HepG2 (cell line): ENCODE results near the gene PALS1. TPM values are rescaled to one million over a fixed set of nuclear protein-coding genes. Genes with fewer than 3 reads are reported as not detected.
A peak's percentile ranks its signal among the peaks of the same experiment; 100 is the strongest.

ENCODE experiments used
- ATAC-seq: fragments of 200-7000 bp; cut with Tn5 transposase; 3 replicates; pipeline ENCODE4 v1.9.1; 2020; ENCODE audit warnings: mild to moderate bottlenecking, moderate library complexity
- BruUV-seq: library from RNA; stranded (reverse); fragments of 400-500 nt; replicated peaks from 2 replicates; lab custom pipeline; 2021; lab: Mats Ljungman, UMichigan
- CTCF ChIA-PET: fragments of 300-600 bp; formaldehyde crosslinking; extraction: SDS; loops from one replicate; lab custom pipeline; 2021; ENCODE audit warnings: low total read pairs, inconsistent platforms, low intra/inter-chr PET ratio; lab: Yijun Ruan, JAX
- POLR2A ChIA-PET: fragments of 350-600 bp; sonication (Branson Sonifier 250); formaldehyde crosslinking; loops from one replicate; lab custom pipeline; 2020; ENCODE audit warnings: antibody characterized with exemption, inconsistent platforms; lab: Yijun Ruan, JAX
- DNase-seq: peaks from one replicate; pipeline ENCODE4 v3.0.0-alpha.2; 2015; ENCODE audit warnings: low spot score
- FAIRE-seq: peaks from 3 replicates; lab custom pipeline; 2011; peaks lifted over from hg19 to GRCh38; lab: Jason Lieb, UNC
- H2AFZ ChIP-seq: one replicate; pipeline ENCODE4 v1.6.1; 2011; ENCODE audit warnings: low read length, inconsistent platforms
- H3K27ac ChIP-seq: fragments of 300-600 bp; 3 replicates; pipeline ENCODE4 v1.8.0; 2011; ENCODE audit warnings: mixed run types, mild to moderate bottlenecking, mixed read lengths, low read length, inconsistent platforms; ENCODE audit not compliant: insufficient read depth; ENCODE audit errors: extremely low read length
- H3K27me3 ChIP-seq, 2 experiments: fragments of 200-600 bp in 1 of 2; 2 replicates in 1 of 2; 3 replicates in 1 of 2; pipeline versions ENCODE4 v1.6.0 to v1.8.0; 2011; ENCODE audit warnings: low read length in 2 of 2, mild to moderate bottlenecking in 2 of 2, moderate library complexity in 2 of 2, inconsistent platforms in 1 of 2; ENCODE audit not compliant: insufficient read depth in 2 of 2, control insufficient read depth in 1 of 2
- H3K36me3 ChIP-seq, 2 experiments: fragments of 200-600 bp in 1 of 2; replicated peaks in 1 of 2; 2 replicates in 1 of 2; 3 replicates in 1 of 2; pipeline versions ENCODE4 v1.5.1 to v1.8.0; 2011; ENCODE audit warnings: low read length in 2 of 2, inconsistent platforms in 1 of 2; ENCODE audit not compliant: insufficient read depth in 2 of 2, control insufficient read depth in 1 of 2
- H3K4me1 ChIP-seq: 2 replicates; pipeline ENCODE4 v1.5.1; 2012; ENCODE audit warnings: low read length, inconsistent platforms; ENCODE audit not compliant: insufficient read depth
- H3K4me2 ChIP-seq: 2 replicates; pipeline ENCODE4 v1.6.0; 2011; ENCODE audit warnings: low read depth, low read length, inconsistent platforms
- H3K4me3 ChIP-seq, 3 experiments: fragments of 200-600 bp in 1 of 3; sonication (generic), shearing (Covaris generic) in 1 of 3; replicated peaks in 1 of 3; 2 replicates each; pipeline ENCODE4 v1.5.1; 2011 to 2016; ENCODE audit warnings: low read length in 3 of 3, inconsistent platforms in 2 of 3, low read depth in 2 of 3, mild to moderate bottlenecking in 2 of 3, control low read depth in 1 of 3, mixed read lengths in 1 of 3; ENCODE audit not compliant: insufficient read depth in 1 of 3
- H3K79me2 ChIP-seq: one replicate; pipeline ENCODE4 v1.6.1; 2011; ENCODE audit warnings: low read length, inconsistent platforms; ENCODE audit not compliant: insufficient read depth
- H3K9ac ChIP-seq: 2 replicates; pipeline ENCODE4 v1.6.0; 2011; ENCODE audit warnings: mild to moderate bottlenecking, low read depth, low read length, inconsistent platforms; ENCODE audit not compliant: insufficient read depth
- H3K9me3 ChIP-seq: 2 replicates; pipeline ENCODE4 v1.5.1; 2012; ENCODE audit warnings: mild to moderate bottlenecking, low read length
- H4K20me1 ChIP-seq: 2 replicates; pipeline ENCODE4 v1.6.0; 2011; ENCODE audit warnings: inconsistent platforms, mild to moderate bottlenecking, low read length, moderate library complexity; ENCODE audit not compliant: insufficient read depth
- CHD2 ChIP-seq: IDR thresholded peaks from 2 replicates; pipeline ENCODE4 v1.6.1; 2011; ENCODE audit warnings: low read depth, low read length, improper control_type of control experiment
- FOXM1 ChIP-seq: sonication (generic); formaldehyde crosslinking; IDR thresholded peaks from 2 replicates; pipeline ENCODE4 v1.5.0; 2020; ENCODE audit warnings: missing genetic modification reagents
- HOXA7 ChIP-seq: sonication (generic); formaldehyde crosslinking; IDR thresholded peaks from 2 replicates; pipeline ENCODE4 v1.8.1; 2022; ENCODE audit warnings: mild to moderate bottlenecking, missing genetic modification reagents, moderate library complexity
- ISX ChIP-seq: sonication (generic); formaldehyde crosslinking; conservative IDR thresholded peaks from 2 replicates; pipeline ENCODE4 v1.5.0; 2020; ENCODE audit warnings: missing genetic modification reagents
- NFYC ChIP-seq: IDR thresholded peaks from 2 replicates; pipeline ENCODE4 v1.6.1; 2016; ENCODE audit warnings: missing genetic modification reagents, missing compliant biosample characterization
- NKX3-1 ChIP-seq: sonication (generic); formaldehyde crosslinking; IDR thresholded peaks from 2 replicates; pipeline ENCODE4 v1.5.0; 2020; ENCODE audit warnings: missing genetic modification reagents
- NR1H2 ChIP-seq: sonication (generic); formaldehyde crosslinking; IDR thresholded peaks from 2 replicates; pipeline ENCODE4 v1.8.1; 2022; ENCODE audit warnings: low read depth, missing genetic modification reagents, borderline replicate concordance
- POGZ ChIP-seq: sonication (generic); formaldehyde crosslinking; IDR thresholded peaks from 2 replicates; pipeline ENCODE4 v1.4.0; 2020; ENCODE audit warnings: mild to moderate bottlenecking, missing genetic modification reagents
- POLR2G ChIP-seq: fragments of 200-400 bp; formaldehyde crosslinking; IDR thresholded peaks from 2 replicates; pipeline ENCODE4 v1.6.1; 2018; ENCODE audit warnings: mild to moderate bottlenecking, low read depth, low read length, moderate library complexity
- ZMAT5 ChIP-seq: sonication (generic); formaldehyde crosslinking; IDR thresholded peaks from 2 replicates; pipeline ENCODE4 v1.5.0; 2020; ENCODE audit warnings: mild to moderate bottlenecking, low read depth, missing genetic modification reagents, borderline replicate concordance
- ZNF34 ChIP-seq: sonication (generic); formaldehyde crosslinking; IDR thresholded peaks from 2 replicates; pipeline ENCODE4 v1.4.0; 2020; ENCODE audit warnings: mild to moderate bottlenecking, missing genetic modification reagents, borderline replicate concordance
- ZNF557 ChIP-seq: sonication (generic); formaldehyde crosslinking; IDR thresholded peaks from 2 replicates; pipeline ENCODE4 v1.4.0; 2020; ENCODE audit warnings: missing genetic modification reagents
- ZNF746 ChIP-seq: sonication (generic); formaldehyde crosslinking; IDR thresholded peaks from 2 replicates; pipeline ENCODE4 v1.8.0; 2022; ENCODE audit warnings: mild to moderate bottlenecking, missing genetic modification reagents
- ZSCAN22 ChIP-seq: sonication (generic); formaldehyde crosslinking; IDR thresholded peaks from 2 replicates; pipeline ENCODE4 v1.4.0; 2020; ENCODE audit warnings: mild to moderate bottlenecking, missing genetic modification reagents
- whole genome bisulfite sequencing: methylation state at CpG from one replicate; pipeline ENCODE4 v1.1.6; 2017; ENCODE audit warnings: low lambda C conversion rate; 5-methylcytosine and 5-hydroxymethylcytosine counted together
- in situ Hi-C: cut with HindIII; loops from 2 replicates; pipeline ENCODE4 v1.10.0; 2017; ENCODE audit warnings: low pct_unique_long_range_greater_than_20kb; ENCODE audit not compliant: extremely low pct_ligation_motif_present
- intact Hi-C: fragments of 100-400 bp; cut with micrococcal nuclease; formaldehyde crosslinking; loops from one replicate; pipeline ENCODE4 v1.10.0; 2022; ENCODE audit not compliant: unreplicated experiment
- polyA plus RNA-seq, 8 experiments: library from polyadenylated mRNA; depleted of rRNA in 3 of 8; stranded (reverse) in 7 of 8; unstranded in 1 of 8; fragments of >200 nt; fragmentation: Illumina TruSeq in 4 of 8; extraction: Trizol in 4 of 8; gene quantifications; 2 replicates each; pipeline versions ENCODE4 v1.2.1 to v1.2.3, GENCODE V29; 2011 to 2016; ENCODE audit warnings: low read depth in 4 of 8, missing spikeins in 1 of 8, mixed read lengths in 1 of 8; ENCODE audit not compliant: insufficient read depth in 1 of 8
- total RNA-seq, 5 experiments: library from RNA; depleted of rRNA; stranded (reverse); fragments of >200 nt; fragmentation: Illumina TruSeq; extraction: Trizol; gene quantifications; 2 replicates each; pipeline ENCODE4 v1.2.3, GENCODE V29; 2016; ENCODE audit warnings: low read depth in 1 of 5

Gene PALS1
- total and polyA plus RNA-seq, 2 of the 13 experiments (the other 11 are each of a cell fraction or from before 2014, with no cell fraction given): 8.8 to 20.0 TPM

GRCh38 chr14:67228325-67228984, 12.8 kb upstream of the PALS1 start:
- H3K4me1 ChIP-seq: peaks cover 9% of the 10 kb centered on the region
- H3K9ac ChIP-seq: no peak overlapping the region
- H2AFZ ChIP-seq: peak overlapping the region; percentile 69
- in situ Hi-C loops (no loop called here), intact Hi-C loops (no loop called here)
- no peaks in the 10 kb centered on the region for H3K79me2 ChIP-seq
- H3K36me3 ChIP-seq: no peaks in the 10 kb centered on the region
- H4K20me1 ChIP-seq: no peaks in the 10 kb centered on the region
- ATAC-seq (no peak), FAIRE-seq (no peak), DNase-seq (no peak)
- H3K4me3 ChIP-seq: peak overlapping the region in 2 of 3 experiments; percentile 2 to 5; a peak in 1 of 6 replicates
- 0 out of 5 replicates have a peak, but pooled peaks cover 0 to 4% of the 10 kb centered on the region in 2 experiments for H3K27me3 ChIP-seq
- 37% methylated on average over 3 of the region's 3 CpGs for WGBS
- H3K27ac ChIP-seq: no peak overlapping the region
- H3K9me3 ChIP-seq: no peaks in the 10 kb centered on the region
- H3K4me2 ChIP-seq: peak overlapping the region; percentile 46
- CTCF ChIA-PET: no interaction called here
- POLR2A ChIA-PET: no interaction called here
- TF ChIP-seq ISX (CRISPR knock-in tag) (no peak), POGZ (no peak), HOXA7 (no peak), CHD2 (no peak), NR1H2 (CRISPR knock-in tag) (no peak), NKX3-1 (no peak), ZSCAN22 (CRISPR knock-in tag) (no peak), ZNF34 (CRISPR knock-in tag) (no peak), ZMAT5 (CRISPR knock-in tag) (no peak), FOXM1 (CRISPR knock-in tag) (no peak), ZNF557 (CRISPR knock-in tag) (no peak), ZNF746 (no peak), NFYC (CRISPR knock-in tag) (no peak), POLR2G (no peak)
- BruUV-seq: no TSS peak
